HG02885 (cell line): ENCODE data around the gene DTX3L.
A peak's percentile ranks its signal among the peaks of the same experiment; 100 is the strongest.
"Not testable (repeated sequence)": the region's sequence is repeated elsewhere in the genome, so short reads cannot be mapped to it uniquely, and the experiment has no call there.

Experiments
- ATAC-seq: cut with Tn5 transposase; IDR thresholded peaks from one replicate; pipeline ENCODE4 v1.9.1; 2021; ENCODE audit warnings: mild to moderate bottlenecking; ENCODE audit not compliant: unreplicated experiment, poor library complexity

The DTX3L gene

GRCh38 chr3:122559906-122560305 lies 4.2 kb upstream of the DTX3L start:
- ATAC-seq: no peak

- ATAC-seq: no peak
These were observed 3.5 kb upstream of the DTX3L start for GRCh38 chr3:122560680-122561079.

GRCh38 chr3:122562923-122563716 lies 1.0 kb upstream of the DTX3L start:
- peak; percentile 7 for ATAC-seq

- ATAC-seq: peak; percentile 17
These were observed 467 bp upstream of the DTX3L start for GRCh38 chr3:122563717-122564025.

- ATAC-seq: not testable (repeated sequence)
These were observed 4.0 kb downstream of the DTX3L start for GRCh38 chr3:122568131-122568530.

GRCh38 chr3:122568755-122569154 lies 4.6 kb downstream of the DTX3L start:
- ATAC-seq: no peak

- ATAC-seq: no peak
These were observed 8.8 kb downstream of the DTX3L start for GRCh38 chr3:122572940-122573412.

GRCh38 chr3:122576174-122576940 lies 12.2 kb downstream of the DTX3L start:
- peak; percentile 90 for ATAC-seq

GRCh38 chr3:122577409-122578031 lies 13.4 kb downstream of the DTX3L start, which contains the start of gene PARP15:
TSS of gene PARP15 (plus strand) at chr3:122577650. CDS start at chr3:122577668, 18 bp downstream.
- ATAC-seq: no peak

- no peak for ATAC-seq
These were observed 14.1 kb downstream of the DTX3L start for GRCh38 chr3:122578069-122578740.

GRCh38 chr3:122580470-122580869 lies 16.3 kb downstream of the DTX3L start:
- ATAC-seq: no peak

GRCh38 chr3:122581622-122582021 lies 17.5 kb downstream of the DTX3L start:
- no peak for ATAC-seq

- ATAC-seq: no peak
These were observed 18.3 kb downstream of the DTX3L start for GRCh38 chr3:122582390-122582789.

- ATAC-seq: no peak
These were observed 22.0 kb downstream of the DTX3L start for GRCh38 chr3:122586098-122586497.

- ATAC-seq: no peak
These were observed 22.8 kb downstream of the DTX3L start for GRCh38 chr3:122586773-122587485.

- ATAC-seq: no peak
These were observed 23.4 kb downstream of the DTX3L start for GRCh38 chr3:122587572-122587971.

GRCh38 chr3:122589297-122589696 lies 25.2 kb downstream of the DTX3L start:
- ATAC-seq: no peak

- ATAC-seq: no peak
These were observed 26.5 kb downstream of the DTX3L start for GRCh38 chr3:122590610-122591009.

- ATAC-seq: no peak
These were observed 29.9 kb downstream of the DTX3L start for GRCh38 chr3:122594025-122594424.

GRCh38 chr3:122598151-122598550 lies 34.0 kb downstream of the DTX3L start:
- ATAC-seq: no peak
